Suprapubic skin (tissue), 4 donors: ENCODE data around the gene KCNN1.

ENCODE experiments used
- CTCF ChIP-seq, 2 donors: fragments of 200-600 bp in 1 of 2; fragments of 450-650 bp in 1 of 2; sonication (generic) in 1 of 2; IDR thresholded peaks; one replicate each; pipeline ENCODE4 v1.5.1; 2016 to 2019; ENCODE audit warnings: antibody characterized with exemption in 2 of 2, mild to moderate bottlenecking in 1 of 2, moderate library complexity in 1 of 2
- POLR2A ChIP-seq, 2 donors: fragments of 450-650 bp; IDR thresholded peaks; one replicate each; pipeline ENCODE4 v1.6.1; 2017; ENCODE audit warnings: antibody characterized with exemption in 2 of 2, mild to moderate bottlenecking in 2 of 2, moderate library complexity in 2 of 2
- POLR2AphosphoS5 ChIP-seq, 3 donors: sonication (generic); formaldehyde crosslinking; IDR thresholded peaks; one replicate each; pipeline ENCODE4 v1.6.1; 2017; ENCODE audit warnings: antibody characterized with exemption in 3 of 3

- TF ChIP-seq CTCF (IDR thresholded peaks at IDR 0.05) (no peak), POLR2AphosphoS5 (IDR thresholded peaks at IDR 0.05) (no peak), POLR2A (IDR thresholded peaks at IDR 0.05) (no peak)
Observed at GRCh38 chr19:17931532-17932191, 35.2 kb upstream of the KCNN1 start.
